GM18867 (cell line): ENCODE measurements around the gene C4A.
A peak's percentile ranks its signal among the peaks of the same experiment; 100 is the strongest.
"Not testable (repeated sequence)": the region's sequence is repeated elsewhere in the genome, so short reads cannot be mapped to it uniquely, and the experiment has no call there.

Experiments
- ATAC-seq: cut with Tn5 transposase; IDR thresholded peaks from one replicate; pipeline ENCODE4 v1.9.1; 2021; ENCODE audit warnings: mild to moderate bottlenecking, moderate library complexity; ENCODE audit not compliant: unreplicated experiment

The C4A gene

DNA sequence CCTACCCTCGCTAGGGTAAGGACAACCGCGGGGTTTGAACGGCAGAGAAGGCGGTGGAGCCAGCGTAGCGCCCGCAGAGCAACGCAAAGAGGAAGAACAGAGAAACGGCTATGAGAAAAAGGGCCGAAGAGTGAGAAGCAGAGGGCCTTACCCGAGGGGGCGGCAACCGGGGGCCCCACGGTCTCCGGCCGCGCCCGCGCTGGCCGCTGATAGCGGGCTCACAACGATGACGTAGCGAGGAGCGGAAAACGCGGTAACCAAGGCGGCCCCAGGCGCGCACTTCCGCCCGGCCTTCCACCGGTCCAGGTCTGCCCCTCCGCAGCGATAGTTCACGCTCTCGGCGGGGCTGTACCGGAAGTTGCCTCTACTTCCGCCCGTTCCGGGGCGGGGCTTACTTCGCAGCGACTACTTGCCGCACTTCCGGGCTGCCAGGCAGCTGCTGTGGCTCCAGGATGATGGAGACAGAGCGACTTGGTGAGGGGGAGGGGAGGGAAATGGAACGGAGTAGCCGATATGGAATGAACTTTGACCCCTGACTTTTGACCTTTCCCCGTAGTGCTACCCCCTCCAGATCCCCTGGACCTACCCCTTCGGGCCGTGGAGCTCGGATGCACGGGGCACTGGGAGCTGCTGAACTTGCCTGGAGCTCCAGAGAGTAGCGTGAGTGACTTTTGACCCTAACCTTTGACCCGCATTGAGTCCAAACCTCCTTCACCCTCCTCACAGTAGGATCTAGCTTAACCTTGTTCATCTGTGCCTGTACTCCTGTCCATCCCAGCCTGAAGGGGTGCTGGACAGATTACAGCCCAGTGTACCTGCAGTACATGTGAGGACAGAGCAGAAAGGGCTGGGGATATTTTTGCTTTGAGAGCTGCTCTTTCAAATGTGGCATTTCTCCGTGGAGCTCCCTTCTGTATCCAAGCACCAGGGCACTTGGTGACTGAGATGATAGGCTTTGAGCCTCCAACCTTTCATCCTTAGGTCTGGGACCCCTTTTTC lies 22.8 kb upstream of the C4A start, which contains the start of the genes NELFE and SKIC2:
TSS of gene NELFE (minus strand) at position 231 of the 999 bp plus-strand sequence. CDS start 525 bp downstream, outside the sequence.
TSS of gene SKIC2 (plus strand) at position 435 of the 999 bp plus-strand sequence. CDS start at position 453, 18 bp downstream.
- peak; percentile 93 for ATAC-seq

DNA sequence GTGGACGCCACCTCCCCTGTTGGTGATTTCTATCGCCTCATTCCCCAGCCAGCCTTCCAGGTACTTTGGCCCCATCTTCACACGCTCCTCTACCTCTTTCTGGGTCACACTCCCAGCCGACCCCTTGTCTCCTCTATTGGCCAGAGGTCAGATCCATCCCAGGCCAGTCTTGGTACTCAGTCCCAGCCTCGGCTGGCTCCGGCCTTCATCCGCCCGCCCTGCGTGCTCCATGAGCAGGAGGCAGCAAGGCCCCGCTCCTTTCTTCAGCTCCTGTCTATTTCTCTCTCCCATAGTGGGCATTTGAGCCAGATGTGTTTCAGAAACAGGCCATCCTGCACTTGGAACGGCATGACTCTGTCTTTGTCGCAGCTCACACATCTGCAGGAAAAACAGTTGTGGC lies 20.2 kb upstream of the C4A start:
- ATAC-seq: no peak

DNA sequence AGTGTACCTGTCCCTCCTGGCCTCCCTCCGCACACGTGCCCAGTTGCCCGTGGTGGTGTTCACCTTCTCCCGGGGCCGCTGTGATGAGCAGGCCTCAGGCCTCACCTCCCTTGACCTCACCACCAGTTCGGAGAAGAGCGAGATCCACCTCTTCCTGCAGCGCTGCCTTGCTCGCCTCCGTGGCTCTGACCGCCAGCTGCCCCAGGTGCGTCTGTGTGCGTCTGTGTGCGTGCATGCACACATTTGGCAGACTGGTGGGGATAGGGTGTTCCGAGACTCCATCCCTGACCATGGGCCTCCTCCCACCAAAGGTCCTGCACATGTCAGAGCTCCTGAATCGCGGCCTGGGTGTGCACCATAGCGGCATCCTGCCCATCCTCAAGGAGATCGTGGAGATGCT lies 17.9 kb upstream of the C4A start:
- no peak for ATAC-seq

DNA sequence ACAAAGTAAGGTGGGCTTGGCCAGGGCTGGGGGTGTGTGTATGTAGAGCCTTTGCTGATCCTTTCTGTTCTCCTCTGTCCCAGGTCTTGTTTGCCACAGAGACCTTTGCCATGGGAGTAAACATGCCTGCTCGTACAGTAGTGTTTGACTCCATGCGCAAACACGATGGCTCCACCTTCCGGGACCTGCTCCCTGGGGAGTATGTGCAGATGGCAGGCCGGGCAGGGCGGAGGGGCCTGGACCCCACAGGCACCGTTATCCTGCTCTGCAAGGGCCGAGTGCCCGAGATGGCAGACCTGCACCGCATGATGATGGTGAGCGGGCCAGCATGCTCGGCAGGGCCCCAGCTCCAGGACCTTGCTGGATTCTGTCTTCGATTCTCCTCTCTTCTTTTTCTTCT lies 16.2 kb upstream of the C4A start:
- no peak for ATAC-seq

DNA sequence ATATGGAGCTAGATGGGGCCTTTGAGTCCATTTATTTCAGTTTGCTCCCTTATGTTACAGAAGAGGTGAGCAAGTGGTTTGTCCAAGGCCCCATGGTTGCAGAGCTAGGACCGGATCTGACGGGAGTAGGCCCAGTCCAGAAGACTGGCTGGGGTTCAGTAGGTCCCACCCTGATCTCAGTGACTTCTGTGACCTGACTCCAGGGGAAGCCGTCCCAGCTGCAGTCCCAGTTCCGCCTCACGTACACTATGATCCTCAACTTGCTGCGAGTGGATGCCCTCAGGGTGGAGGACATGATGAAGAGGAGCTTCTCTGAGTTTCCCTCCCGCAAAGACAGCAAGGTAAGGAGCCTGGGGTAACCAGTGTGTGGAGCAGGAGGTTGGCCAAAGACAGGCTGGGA lies 15.4 kb upstream of the C4A start:
- ATAC-seq: no peak

DNA sequence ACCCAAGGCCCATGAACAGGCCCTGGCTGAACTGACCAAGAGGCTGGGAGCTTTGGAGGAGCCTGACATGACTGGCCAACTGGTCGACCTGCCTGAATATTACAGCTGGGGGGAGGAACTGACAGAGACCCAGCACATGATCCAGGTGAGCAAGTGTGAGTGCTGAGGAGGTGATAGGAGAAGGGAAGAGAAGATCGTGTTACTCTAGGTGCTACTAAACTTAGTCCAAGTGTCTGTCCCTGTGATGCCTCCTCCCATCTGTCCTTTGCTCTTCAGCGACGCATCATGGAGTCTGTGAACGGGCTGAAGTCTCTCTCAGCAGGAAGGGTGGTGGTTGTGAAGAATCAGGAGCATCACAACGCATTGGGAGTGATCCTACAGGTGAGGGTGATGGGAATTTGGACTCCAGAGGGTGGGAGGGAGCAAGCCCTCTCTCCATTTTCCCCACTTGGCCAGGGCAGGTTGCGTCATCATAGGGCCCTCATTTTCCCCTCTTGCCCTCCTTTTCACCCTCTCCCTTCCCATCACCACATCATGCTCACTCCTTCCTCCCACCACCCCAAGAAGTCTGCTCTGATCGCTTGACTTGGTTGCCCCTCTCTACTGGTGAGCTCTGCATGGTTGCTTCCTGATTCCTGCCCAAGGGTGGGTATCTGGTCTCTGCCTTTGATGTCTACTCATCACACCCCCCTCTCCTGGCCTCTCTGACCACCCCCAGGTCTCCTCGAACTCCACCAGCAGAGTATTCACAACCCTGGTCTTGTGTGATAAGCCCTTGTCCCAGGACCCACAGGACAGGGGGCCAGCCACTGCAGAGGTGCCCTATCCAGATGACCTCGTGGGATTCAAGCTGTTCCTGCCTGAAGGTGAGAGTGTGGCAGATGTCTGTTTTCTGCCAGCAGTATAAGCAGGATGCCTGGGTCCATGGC lies 14.6 kb upstream of the C4A start:
- no peak for ATAC-seq

DNA sequence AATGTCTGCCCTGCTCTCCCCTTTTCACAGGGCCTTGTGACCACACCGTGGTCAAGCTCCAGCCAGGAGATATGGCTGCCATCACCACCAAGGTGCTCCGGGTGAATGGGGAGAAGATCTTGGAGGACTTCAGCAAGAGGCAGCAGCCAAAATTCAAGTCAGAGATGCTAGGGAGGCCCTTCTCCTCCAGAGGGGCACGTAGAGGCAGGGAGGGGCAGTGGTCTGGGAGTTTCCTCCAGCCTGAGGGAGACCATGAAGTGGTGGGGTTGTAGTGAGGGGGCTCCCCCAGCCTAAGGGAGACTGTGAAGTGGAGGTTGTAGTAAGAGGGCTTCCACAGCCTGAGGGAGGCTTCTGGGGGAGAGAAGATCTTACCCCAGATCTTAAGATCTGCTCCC lies 13.9 kb upstream of the C4A start:
- no peak for ATAC-seq

DNA sequence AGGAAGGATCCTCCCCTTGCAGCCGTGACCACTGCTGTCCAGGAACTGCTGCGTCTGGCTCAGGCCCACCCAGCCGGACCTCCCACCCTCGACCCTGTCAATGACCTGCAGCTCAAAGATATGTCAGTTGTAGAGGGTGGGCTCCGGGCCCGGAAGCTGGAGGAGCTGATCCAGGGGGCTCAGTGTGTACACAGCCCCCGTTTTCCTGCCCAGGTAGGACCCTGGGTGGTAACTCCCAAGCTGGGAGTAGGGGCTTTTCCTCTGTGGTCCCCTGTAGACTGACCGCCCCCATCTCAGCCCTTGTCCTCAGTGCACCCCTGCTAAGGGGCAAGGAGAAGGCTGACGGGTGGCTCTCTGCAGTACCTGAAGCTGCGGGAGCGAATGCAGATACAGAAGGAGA lies 13.5 kb upstream of the C4A start:
- ATAC-seq: no peak

DNA sequence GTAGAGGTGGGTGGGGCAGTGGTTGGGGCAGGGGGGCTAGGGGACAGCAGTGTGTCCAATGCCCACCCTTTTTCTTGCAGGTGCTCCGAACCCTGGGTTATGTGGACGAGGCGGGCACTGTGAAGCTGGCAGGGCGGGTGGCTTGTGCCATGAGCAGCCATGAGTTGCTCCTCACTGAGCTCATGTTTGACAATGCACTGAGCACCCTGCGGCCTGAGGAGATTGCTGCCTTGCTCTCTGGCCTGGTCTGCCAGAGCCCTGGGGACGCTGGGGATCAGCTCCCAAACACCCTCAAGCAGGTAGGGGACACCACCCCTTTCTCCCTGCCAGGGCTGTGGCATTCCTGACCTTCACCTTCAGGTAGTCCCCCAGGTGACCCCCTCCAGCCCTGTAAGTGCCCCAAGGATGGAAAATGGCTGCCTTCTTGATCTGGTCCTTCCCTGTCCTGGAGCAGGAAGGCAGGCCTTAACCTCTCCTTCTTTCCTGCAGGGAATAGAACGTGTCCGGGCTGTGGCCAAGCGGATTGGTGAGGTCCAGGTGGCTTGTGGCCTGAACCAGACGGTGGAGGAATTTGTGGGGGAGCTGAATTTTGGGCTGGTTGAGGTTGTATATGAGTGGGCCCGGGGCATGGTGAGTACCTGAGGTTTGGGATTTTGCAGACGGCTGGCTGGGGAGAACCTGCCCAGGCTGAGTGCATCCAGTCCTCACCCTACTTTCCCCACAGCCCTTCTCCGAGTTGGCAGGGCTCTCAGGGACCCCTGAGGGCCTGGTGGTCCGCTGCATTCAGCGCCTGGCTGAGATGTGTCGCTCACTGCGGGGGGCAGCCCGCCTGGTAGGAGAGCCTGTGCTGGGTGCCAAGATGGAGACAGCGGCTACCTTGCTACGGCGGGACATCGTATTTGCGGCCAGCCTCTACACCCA lies 12.8 kb upstream of the C4A start:
- no peak for ATAC-seq

DNA sequence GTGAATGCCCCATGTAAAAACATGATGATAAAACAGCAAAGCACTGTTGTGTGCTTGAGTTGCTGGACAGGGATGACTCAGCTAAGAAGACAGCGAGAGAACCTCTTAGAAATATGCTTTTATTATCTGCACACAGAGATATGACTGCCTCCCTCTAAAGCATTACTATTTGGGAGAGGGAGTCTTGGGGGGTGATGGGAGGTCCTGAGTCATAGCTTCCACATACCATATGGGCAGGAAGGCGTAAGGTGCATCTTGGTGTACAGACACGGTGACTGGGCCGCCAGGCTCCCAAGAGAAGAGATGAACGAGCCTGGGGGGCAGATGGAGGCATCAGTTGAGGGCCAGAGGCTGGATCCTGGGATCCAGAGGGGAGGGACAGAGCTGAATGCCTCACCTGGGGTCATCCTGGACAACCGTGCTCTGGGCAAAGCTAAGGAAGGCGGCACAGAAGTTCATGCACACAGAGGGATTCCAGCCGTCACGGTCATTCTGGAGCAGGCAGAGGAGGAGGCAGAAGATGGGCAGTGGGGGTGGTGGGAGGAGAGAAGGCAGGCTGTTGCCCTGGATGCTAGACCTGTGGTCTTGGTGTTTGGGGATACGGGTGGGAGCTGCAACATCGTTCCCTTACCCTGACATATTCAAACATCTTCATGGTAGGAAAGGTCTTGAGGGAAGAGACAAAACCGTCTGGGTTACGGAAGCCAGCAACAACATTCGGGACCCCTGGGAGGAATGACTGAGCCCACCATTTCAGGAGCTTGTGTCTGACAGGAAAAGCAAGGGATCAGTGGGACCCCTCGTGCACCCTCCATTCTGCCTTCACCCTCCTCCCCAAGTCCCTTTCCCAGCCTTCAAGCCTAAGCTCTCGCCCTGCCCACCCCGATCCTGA lies 11.9 kb upstream of the C4A start:
- ATAC-seq: no peak

DNA sequence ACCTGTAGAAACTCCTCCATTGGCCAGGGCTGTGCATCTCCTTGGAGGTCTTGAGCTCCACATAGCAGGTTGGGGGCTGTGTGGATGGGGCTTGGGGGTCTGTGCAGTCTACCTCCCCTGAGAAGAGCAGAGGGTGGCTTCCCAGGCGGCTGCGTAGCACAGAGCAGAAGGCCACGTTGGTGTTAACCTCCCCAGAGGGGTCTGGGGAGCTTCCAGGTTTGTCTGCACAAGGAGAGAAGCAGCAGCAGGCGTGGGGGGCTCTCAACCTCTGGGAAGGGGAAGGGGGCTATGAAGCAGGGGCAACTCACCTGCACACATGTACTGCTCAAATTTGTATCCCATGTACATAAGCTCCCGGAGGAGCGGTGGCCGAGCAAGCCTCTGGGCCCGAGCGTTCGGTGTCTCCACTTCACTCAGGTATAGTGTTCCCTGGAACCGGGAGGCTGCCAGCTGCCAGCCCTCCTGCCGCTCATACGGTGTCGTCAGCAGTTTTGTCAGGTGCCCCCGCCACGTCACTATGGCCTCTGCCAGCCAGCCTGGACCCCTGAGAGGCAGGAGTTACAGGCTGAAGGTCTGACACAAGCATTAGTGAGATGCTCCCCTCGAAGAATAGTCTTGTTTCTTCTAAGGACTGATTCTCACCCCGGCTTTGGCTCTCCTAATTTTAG lies 11.1 kb upstream of the C4A start:
- ATAC-seq: no peak

DNA sequence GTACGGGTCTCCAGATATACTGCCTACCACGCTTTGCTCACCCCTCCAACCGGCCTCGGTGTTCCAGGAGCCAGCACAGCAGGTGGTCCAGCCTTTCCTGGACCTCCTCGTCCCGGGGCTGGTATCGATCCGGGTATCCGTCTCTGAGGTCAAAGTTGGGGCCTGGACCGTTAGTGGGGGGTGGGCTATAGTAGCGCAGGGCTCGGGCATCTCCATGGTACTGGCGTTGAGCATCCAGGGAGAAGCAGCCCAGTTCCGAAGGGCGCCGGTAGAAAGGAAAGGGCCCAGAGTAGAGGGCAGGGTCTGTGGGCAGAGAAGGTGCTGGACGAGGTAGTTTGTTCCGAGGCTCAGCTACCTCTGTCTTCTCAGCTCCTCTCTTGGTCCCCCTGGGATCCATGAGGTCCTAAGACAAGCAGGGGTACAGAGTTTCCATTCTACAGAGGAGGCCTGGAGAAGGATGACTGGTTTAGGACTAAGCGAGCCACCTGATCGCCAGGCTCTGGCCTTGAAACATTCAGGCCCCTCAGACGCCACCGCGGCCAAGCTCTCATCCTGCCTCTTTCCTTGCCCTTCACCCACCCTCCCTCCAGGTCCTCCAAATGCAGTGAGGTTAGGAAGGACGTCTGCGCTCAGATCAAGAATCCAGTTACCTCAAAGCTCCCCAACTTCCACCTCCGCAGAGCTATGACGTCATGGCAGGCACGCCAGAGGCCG lies 10.4 kb upstream of the C4A start:
- ATAC-seq: no peak

DNA sequence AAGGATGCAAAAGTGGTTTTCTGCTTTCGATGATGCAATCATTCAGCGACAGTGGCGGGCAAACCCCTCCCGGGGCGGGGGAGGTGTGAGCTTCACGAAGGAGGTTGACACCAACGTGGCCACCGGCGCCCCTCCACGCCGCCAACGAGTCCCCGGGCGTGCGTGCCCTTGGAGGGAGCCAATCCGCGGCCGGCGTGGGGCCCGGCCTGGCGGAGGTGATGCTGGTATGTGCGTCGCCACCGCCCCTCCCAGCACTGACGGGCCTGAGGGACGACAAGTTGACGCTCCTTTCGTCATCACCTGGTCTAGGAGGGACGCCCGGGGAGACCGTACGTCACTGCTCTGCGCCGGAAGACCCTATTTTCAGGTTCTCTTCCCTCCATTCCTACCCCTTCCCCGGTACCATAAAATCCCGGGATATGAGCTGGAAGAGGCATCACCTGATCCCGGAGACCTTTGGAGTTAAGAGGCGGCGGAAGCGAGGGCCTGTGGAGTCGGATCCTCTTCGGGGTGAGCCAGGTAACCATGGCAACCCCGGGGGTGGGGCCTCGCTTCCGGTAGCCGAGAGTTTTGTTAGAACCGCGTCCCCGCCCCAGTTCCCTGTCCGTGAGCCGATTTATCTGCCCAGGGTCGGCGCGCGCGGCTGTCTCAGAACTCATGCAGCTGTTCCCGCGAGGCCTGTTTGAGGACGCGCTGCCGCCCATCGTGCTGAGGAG lies 9.7 kb upstream of the C4A start, which contains the start of gene DXO:
TSS of gene DXO (minus strand) at position 146 of the 716 bp plus-strand sequence. CDS start 463 bp downstream, outside the sequence.
- peak; percentile 87 for ATAC-seq

DNA sequence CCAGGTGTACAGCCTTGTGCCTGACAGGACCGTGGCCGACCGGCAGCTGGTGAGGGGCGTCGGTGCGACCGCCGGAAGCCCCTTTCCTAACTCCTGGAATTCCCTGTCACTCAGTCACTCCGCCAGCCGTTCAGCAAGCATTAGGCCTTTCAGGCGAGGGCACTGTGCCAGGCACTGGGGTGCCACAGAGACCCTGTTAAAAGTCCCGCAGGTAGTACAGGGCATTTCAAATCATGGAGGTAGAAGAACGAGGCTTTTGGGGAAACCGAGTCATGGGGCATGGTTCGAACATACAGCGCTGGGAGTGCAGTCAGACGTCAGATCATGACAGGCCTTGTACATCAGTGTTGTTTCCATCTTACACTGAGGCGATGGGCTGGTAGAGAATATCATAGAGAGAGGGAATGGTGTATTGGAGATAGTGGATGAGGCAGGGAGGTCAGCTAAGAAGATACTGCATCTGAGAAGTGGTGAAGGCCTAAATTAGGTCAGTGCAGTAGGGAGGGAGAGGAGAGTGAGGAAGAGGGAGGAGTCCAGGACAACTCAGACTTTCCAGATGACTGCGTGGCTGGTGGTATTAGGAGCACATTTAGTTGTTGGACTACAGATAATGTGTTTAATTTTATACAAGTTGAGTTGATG lies 9.0 kb upstream of the C4A start:
- ATAC-seq: no peak

DNA sequence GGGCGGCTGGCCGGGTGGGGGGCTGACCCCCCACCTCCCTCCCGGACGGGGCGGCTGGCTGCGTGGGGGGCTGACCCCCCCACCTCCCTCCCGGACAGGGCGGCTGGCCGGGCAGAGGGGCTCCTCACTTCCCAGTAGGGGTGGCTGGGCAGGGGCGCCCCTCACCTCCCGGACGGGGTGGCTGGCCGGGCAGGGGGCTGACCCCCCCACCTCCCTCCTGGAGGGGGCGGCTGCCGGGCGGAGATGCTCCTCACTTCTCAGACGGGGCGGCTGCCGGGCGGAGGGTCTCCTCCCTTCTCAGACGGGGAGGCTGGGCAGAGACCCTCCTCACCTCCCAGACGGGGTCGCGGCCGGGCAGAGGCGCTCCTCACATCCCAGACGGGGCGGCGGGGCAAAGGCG lies 5.8 kb upstream of the C4A start:
- not testable (repeated sequence) for ATAC-seq

DNA sequence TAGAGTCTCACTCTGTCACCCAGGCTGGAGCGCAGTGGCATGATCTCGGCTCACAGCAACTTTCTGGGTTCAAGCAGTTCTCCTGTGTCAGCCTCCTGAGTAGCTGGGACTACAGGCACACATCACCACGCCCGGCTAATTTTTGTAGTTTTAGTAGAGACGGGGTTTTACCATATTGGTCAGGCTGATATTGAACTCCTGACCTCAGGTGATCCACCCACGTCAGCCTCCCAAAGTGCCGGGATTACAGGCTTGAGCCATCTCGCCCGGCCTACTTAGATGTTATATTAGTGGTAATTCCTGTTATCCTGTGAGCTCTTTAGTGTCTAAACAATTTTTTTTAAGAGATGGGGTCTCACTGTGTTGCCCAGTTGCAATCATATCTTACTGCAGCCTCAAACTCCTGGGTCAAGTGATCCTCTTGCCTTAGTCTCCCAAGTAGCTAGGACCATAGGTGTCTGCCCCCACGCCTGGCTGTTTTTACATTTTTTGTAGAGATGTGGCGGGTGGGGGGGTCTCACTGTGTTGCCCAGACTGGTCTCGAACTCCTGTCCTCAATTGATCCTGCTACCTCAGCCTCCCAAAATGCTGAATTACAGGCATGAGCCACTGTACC lies 3.9 kb upstream of the C4A start:
- no peak for ATAC-seq
